H1 (cell line): ENCODE results near the gene MPHOSPH10. TPM values are rescaled to one million over a fixed set of nuclear protein-coding genes. Genes with fewer than 3 reads are reported as not detected.

ENCODE experiments used
- CTCF ChIA-PET: fragments of 300-600 bp; sonication (Branson Sonifier 250); formaldehyde crosslinking; loops from one replicate; lab custom pipeline; 2021; ENCODE audit not compliant: partially characterized antibody; lab: Charles Lee
- POLR2A ChIA-PET: fragments of 300-600 bp; sonication (Branson Sonifier 250); formaldehyde crosslinking; loops from one replicate; lab custom pipeline; 2021; ENCODE audit warnings: inconsistent platforms; ENCODE audit not compliant: partially characterized antibody; lab: Charles Lee
- DNase-seq, 2 experiments: peaks; one replicate each; pipeline versions ENCODE4 v3.0.0 to v3.0.0-alpha.2; 2010 to 2022; ENCODE audit warnings: low spot score in 2 of 2, low read depth in 1 of 2, mixed read lengths in 1 of 2
- FAIRE-seq: peaks from 2 replicates; lab custom pipeline; 2011; peaks lifted over from hg19 to GRCh38; lab: Jason Lieb, UNC
- H2AFZ ChIP-seq: 2 replicates; pipeline ENCODE4 v1.8.1; 2012; ENCODE audit warnings: low read length, inconsistent platforms
- H2AK5ac ChIP-seq: 2 replicates; pipeline ENCODE4 v1.6.1; 2013; ENCODE audit warnings: low read depth, low read length
- H2BK120ac ChIP-seq: replicated peaks from 2 replicates; pipeline ENCODE3; 2013; ENCODE audit warnings: low read depth, low read length, inconsistent platforms
- H2BK12ac ChIP-seq: 2 replicates; pipeline ENCODE4 v1.6.1; 2013; ENCODE audit warnings: low read depth, low read length
- H2BK15ac ChIP-seq: 2 replicates; pipeline ENCODE4 v1.6.1; 2013; ENCODE audit warnings: low read length
- H2BK20ac ChIP-seq: 2 replicates; pipeline ENCODE4 v1.6.1; 2013; ENCODE audit warnings: low read length
- H2BK5ac ChIP-seq: 2 replicates; pipeline ENCODE4 v1.6.1; 2013; ENCODE audit warnings: low read depth, low read length
- H3K14ac ChIP-seq: 2 replicates; pipeline ENCODE4 v1.6.1; 2013; ENCODE audit warnings: inconsistent platforms; ENCODE audit not compliant: insufficient read length
- H3K18ac ChIP-seq: 2 replicates; pipeline ENCODE4 v1.6.1; 2013; ENCODE audit warnings: low read length; ENCODE audit errors: extremely low read depth
- H3K23ac ChIP-seq: 2 replicates; pipeline ENCODE4 v1.6.1; 2013; ENCODE audit warnings: inconsistent platforms; ENCODE audit not compliant: insufficient read length
- H3K23me2 ChIP-seq: 2 replicates; pipeline ENCODE4 v1.6.1; 2013; ENCODE audit warnings: low read depth, low read length
- H3K27ac ChIP-seq: 2 replicates; pipeline ENCODE4 v1.6.1; 2011; ENCODE audit warnings: low read depth, low read length, inconsistent platforms
- H3K27me3 ChIP-seq, 4 experiments: replicated peaks in 1 of 4; 1 replicate in 1 of 4; 2 replicates in 3 of 4; pipeline versions ENCODE4 v1.6.1 to v1.8.1; 2011 to 2013; ENCODE audit warnings: low read length in 3 of 4, mild to moderate bottlenecking in 3 of 4, inconsistent platforms in 2 of 4, mixed read lengths in 2 of 4, moderate library complexity in 1 of 4; ENCODE audit not compliant: control insufficient read depth in 3 of 4, insufficient read depth in 3 of 4; ENCODE audit errors: extremely low read depth in 1 of 4
- H3K36me3 ChIP-seq, 4 experiments: 2 replicates each; pipeline versions ENCODE4 v1.6.1 to v1.8.1; 2011 to 2013; ENCODE audit warnings: mild to moderate bottlenecking in 4 of 4, low read length in 3 of 4, moderate library complexity in 2 of 4, control low read depth in 1 of 4, inconsistent platforms in 1 of 4; ENCODE audit not compliant: insufficient read depth in 4 of 4, control insufficient read depth in 2 of 4
- H3K4ac ChIP-seq: replicated peaks from 2 replicates; pipeline ENCODE3; 2013; ENCODE audit warnings: low read length, low read depth, mixed read lengths, inconsistent platforms; ENCODE audit not compliant: insufficient read length
- H3K4me1 ChIP-seq, 4 experiments: replicated peaks in 1 of 4; 1 replicate in 1 of 4; 2 replicates in 3 of 4; pipeline versions ENCODE4 v1.6.1 to v1.8.1; 2011 to 2013; ENCODE audit warnings: low read length in 3 of 4, inconsistent platforms in 2 of 4, mixed read lengths in 1 of 4; ENCODE audit not compliant: insufficient read depth in 4 of 4, control insufficient read depth in 3 of 4
- H3K4me2 ChIP-seq, 2 experiments: 2 replicates each; pipeline versions ENCODE4 v1.6.1 to v1.8.1; 2011 to 2013; ENCODE audit warnings: low read depth in 2 of 2, low read length in 2 of 2, control low read depth in 1 of 2, inconsistent platforms in 1 of 2, mild to moderate bottlenecking in 1 of 2; ENCODE audit not compliant: insufficient read depth in 1 of 2
- H3K4me3 ChIP-seq, 4 experiments: fragments of 200-600, 300-600 bp in 1 of 4; sonication (generic), shearing (Covaris generic), sonication (Bioruptor Twin) in 1 of 4; 2 replicates each; pipeline versions ENCODE4 v1.5.1 to v1.8.1; 2011 to 2016; ENCODE audit warnings: low read length in 4 of 4, low read depth in 3 of 4, control low read depth in 2 of 4, inconsistent platforms in 2 of 4, mild to moderate bottlenecking in 2 of 4, mixed read lengths in 1 of 4, moderate library complexity in 1 of 4; ENCODE audit not compliant: insufficient read depth in 2 of 4; ENCODE audit errors: extremely low read depth in 1 of 4
- H3K56ac ChIP-seq: replicated peaks from 2 replicates; pipeline ENCODE3; 2013; ENCODE audit warnings: low read depth, mild to moderate bottlenecking, mixed read lengths, low read length, inconsistent platforms; ENCODE audit not compliant: insufficient read length
- H3K79me1 ChIP-seq: 2 replicates; pipeline ENCODE4 v1.6.1; 2013; ENCODE audit warnings: low read depth, low read length, control low read depth
- H3K79me2 ChIP-seq, 2 experiments: 2 replicates each; pipeline versions ENCODE4 v1.6.1 to v1.8.1; 2012 to 2013; ENCODE audit warnings: low read length in 2 of 2, mild to moderate bottlenecking in 2 of 2, inconsistent platforms in 1 of 2; ENCODE audit not compliant: insufficient read depth in 2 of 2, control insufficient read depth in 1 of 2
- H3K9ac ChIP-seq, 4 experiments: replicated peaks in 1 of 4; 1 replicate in 1 of 4; 2 replicates in 3 of 4; pipeline versions ENCODE4 v1.6.1 to v1.8.1; 2011 to 2013; ENCODE audit warnings: low read depth in 3 of 4, low read length in 3 of 4, control low read depth in 2 of 4, mild to moderate bottlenecking in 2 of 4, moderate library complexity in 2 of 4, inconsistent platforms in 1 of 4; ENCODE audit errors: extremely low read depth in 1 of 4
- H3K9me3 ChIP-seq, 2 experiments: 2 replicates each; pipeline versions ENCODE4 v1.6.1 to v1.8.1; 2012 to 2013; ENCODE audit warnings: mild to moderate bottlenecking in 2 of 2, moderate library complexity in 2 of 2, control low read depth in 1 of 2, inconsistent platforms in 1 of 2, low read depth in 1 of 2, low read length in 1 of 2, mixed read lengths in 1 of 2; ENCODE audit not compliant: insufficient read depth in 2 of 2
- H4K20me1 ChIP-seq, 2 experiments: replicated peaks in 1 of 2; 2 replicates each; pipeline versions ENCODE3 to v1.8.1; 2011 to 2013; ENCODE audit warnings: inconsistent platforms in 2 of 2, low read length in 2 of 2, mild to moderate bottlenecking in 1 of 2; ENCODE audit not compliant: insufficient read depth in 2 of 2, control insufficient read depth in 1 of 2
- H4K5ac ChIP-seq: 2 replicates; pipeline ENCODE4 v1.6.1; 2013; ENCODE audit warnings: low read length, low read depth, mixed read lengths, inconsistent platforms; ENCODE audit not compliant: insufficient read length
- H4K8ac ChIP-seq: 2 replicates; pipeline ENCODE4 v1.8.0; 2013; ENCODE audit warnings: mild to moderate bottlenecking, moderate library complexity, low read length, inconsistent platforms; ENCODE audit not compliant: insufficient read depth; ENCODE audit errors: extremely low read depth
- H4K91ac ChIP-seq: replicated peaks from 2 replicates; pipeline ENCODE3; 2013; ENCODE audit warnings: low read length, mixed read lengths, inconsistent platforms; ENCODE audit not compliant: insufficient read length
- CBX5 ChIP-seq: fragments of 300-800, 300-1000 bp; sonication (generic); IDR thresholded peaks from 2 replicates; pipeline ENCODE4 v1.7.1; 2016; ENCODE audit warnings: antibody characterized with exemption, low read length, low read depth
- CHD2 ChIP-seq: IDR thresholded peaks from 2 replicates; pipeline ENCODE4 v1.6.1; 2012; ENCODE audit warnings: low read length, improper control_type of control experiment
- SIX5 ChIP-seq: IDR thresholded peaks from 2 replicates; pipeline ENCODE4 v1.6.1; 2011; ENCODE audit warnings: mild to moderate bottlenecking, low read depth, low read length
- SUZ12 ChIP-seq: fragments of 200-600 bp; sonication (generic); IDR thresholded peaks from 2 replicates; pipeline ENCODE4 v1.6.1; 2012; ENCODE audit warnings: mild to moderate bottlenecking, inconsistent platforms, low read length, moderate library complexity, mixed read lengths
- WGBS, 2 experiments: shearing (Covaris generic) in 1 of 2; methylation state at CpG; one replicate each; pipeline versions ENCODE4 v1.1.6 to v1.1.7; 2013 to 2015; ENCODE audit warnings: low lambda C conversion rate in 2 of 2, mixed read lengths in 2 of 2, inconsistent platforms in 1 of 2, low coverage in 1 of 2, missing lambda C conversion rate in 1 of 2; ENCODE audit not compliant: insufficient replicate concordance in 2 of 2, insufficient coverage in 1 of 2, insufficient read length in 1 of 2; ENCODE audit errors: extremely low coverage in 1 of 2, missing lambda C conversion rate in 1 of 2; 5-methylcytosine and 5-hydroxymethylcytosine counted together
- polyA plus RNA-seq, 7 experiments: library from polyadenylated mRNA; depleted of rRNA in 3 of 7; stranded (reverse) in 5 of 7; unstranded in 2 of 7; fragments of >200 nt in 5 of 7; fragments of 200-250 nt in 2 of 7; gene quantifications; 1 replicate in 5 of 7; 2 replicates in 1 of 7; 4 replicates in 1 of 7; pipeline versions ENCODE4 v1.2.1 to v1.2.3, GENCODE V29; 2011 to 2013; ENCODE audit warnings: missing spikeins in 2 of 7, mixed read lengths in 2 of 7
- total RNA-seq: library from RNA; stranded (reverse); fragmentation: NEBNext Ultra II Directional; extraction: Animal tissue kit (Norgen Biotek cat#: 25700); gene quantifications from 2 replicates; pipeline ENCODE4 v1.2.1, GENCODE V29; 2021

Gene MPHOSPH10
- total and polyA plus RNA-seq, 2 of the 8 experiments (the other 6 are each of a cell fraction or from before 2014, with no cell fraction given): 4.5 to 39.1 TPM

DNA sequence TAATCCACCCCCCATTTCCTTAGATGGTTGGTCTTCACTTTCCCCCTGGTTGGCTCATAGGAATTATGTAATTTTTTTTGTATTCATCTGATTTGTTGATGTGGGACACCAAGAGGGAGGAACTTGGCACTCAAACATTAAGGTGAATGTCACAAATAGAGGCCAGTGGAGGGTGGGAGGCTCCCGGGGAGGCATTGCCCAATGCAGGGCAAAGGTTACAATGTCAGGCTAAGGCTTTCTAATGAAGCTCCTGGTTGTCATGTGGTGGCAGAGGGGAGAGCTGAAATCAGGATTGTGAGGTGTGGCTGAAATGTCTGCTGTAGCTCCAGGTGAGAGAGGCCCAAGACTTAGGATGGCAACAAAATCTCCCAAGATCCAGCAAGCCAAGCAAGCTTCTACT, 42.7 kb downstream of the MPHOSPH10 start:
- CTCF ChIA-PET: interaction anchor here (1.0 to 1.3 kb wide), 3 partner anchors 14 to 74 kb away, joined by 4 to 5 read pairs (median 4); no protein-coding TSS in a partner anchor
- FAIRE-seq: no peak
- H3K18ac ChIP-seq: no peak overlapping the region

More for the DNA sequence above, 42.7 kb downstream of the MPHOSPH10 start:
- H3K14ac ChIP-seq: no peak overlapping the region
- H3K27ac ChIP-seq: no peak overlapping the region
- H2BK12ac ChIP-seq: no peak overlapping the region
- no peaks in the 10 kb centered on the region for H3K27me3 ChIP-seq
- no peak overlapping the region for H2BK5ac ChIP-seq
- no peak overlapping the region for H3K4me2 ChIP-seq
- H2AFZ ChIP-seq: no peak overlapping the region
- no peak overlapping the region for H3K4ac ChIP-seq
- no peak overlapping the region for H3K4me3 ChIP-seq
- no peak overlapping the region for H2AK5ac ChIP-seq
- H3K9ac ChIP-seq: no peak overlapping the region
- WGBS, 2 experiments: 71% methylated on average over 1 of the region's 1 CpG; no CpG with 5 or more reads in 1 of the 2 experiments
- no peak for TF ChIP-seq SUZ12
- no peak for TF ChIP-seq SIX5
- no peak for TF ChIP-seq CHD2
- no peak for TF ChIP-seq CBX5
- H3K36me3 ChIP-seq: no peaks in the 10 kb centered on the region
- H3K79me2 ChIP-seq: no peaks in the 10 kb centered on the region
- H3K4me1 ChIP-seq: no peaks in the 10 kb centered on the region
- H3K56ac ChIP-seq: no peak overlapping the region
- POLR2A ChIA-PET: interaction anchor here (1.3 kb wide), 1 partner anchor 14 kb away, joined by 3 read pairs; no protein-coding TSS in a partner anchor
- H2BK120ac ChIP-seq: no peak overlapping the region
- no peak overlapping the region for H4K8ac ChIP-seq
- no peak overlapping the region for H3K23ac ChIP-seq
- no peak overlapping the region for H2BK20ac ChIP-seq
- H3K23me2 ChIP-seq: no peaks in the 10 kb centered on the region
- no peak for DNase-seq
- no peak overlapping the region for H4K91ac ChIP-seq
- H4K20me1 ChIP-seq: no peaks in the 10 kb centered on the region
- H4K5ac ChIP-seq: no peak overlapping the region
- no peak overlapping the region for H2BK15ac ChIP-seq
- H3K9me3 ChIP-seq: no peaks in the 10 kb centered on the region
- H3K79me1 ChIP-seq: no peaks in the 10 kb centered on the region
